K562 (cell line): ENCODE measurements around the gene PPP1R16B. TPM values are rescaled to one million over a fixed set of nuclear protein-coding genes. Genes with fewer than 3 reads are reported as not detected.

Experiments
- ELF2 ChIP-seq: fragments of 250-450 bp; sonication (Bioruptor Pico); IDR thresholded peaks from 2 replicates; pipeline ENCODE4 v1.5.0; 2021; ENCODE audit warnings: mild to moderate bottlenecking
- FOXM1 ChIP-seq, 2 experiments: fragments of 450-650 bp in 1 of 2; sonication (generic) in 1 of 2; formaldehyde crosslinking in 1 of 2; IDR thresholded peaks; 2 replicates each; pipeline versions ENCODE4 v1.6.1 to v1.9.0; 2017 to 2022; ENCODE audit warnings: low read depth in 2 of 2, mild to moderate bottlenecking in 2 of 2, missing genetic modification reagents in 1 of 2, moderate library complexity in 1 of 2
- NR2C1 ChIP-seq, 2 experiments: fragments of 450-650 bp; IDR thresholded peaks; 2 replicates each; pipeline ENCODE4 v1.6.1; 2017; ENCODE audit warnings: mild to moderate bottlenecking in 2 of 2, antibody characterized with exemption in 1 of 2, inconsistent platforms in 1 of 2, missing compliant biosample characterization in 1 of 2, missing genetic modification characterization in 1 of 2
- PML ChIP-seq: IDR thresholded peaks from 2 replicates; pipeline ENCODE4 v1.6.1; 2012; ENCODE audit warnings: low read length, inconsistent platforms
- POLR2AphosphoS2 ChIP-seq: IDR thresholded peaks from 2 replicates; pipeline ENCODE4 v1.6.1; 2012; ENCODE audit warnings: low read length, improper control_type of control experiment
- STAT5A ChIP-seq: IDR thresholded peaks from 2 replicates; pipeline ENCODE4 v1.6.1; 2012; ENCODE audit warnings: low read length, inconsistent platforms, borderline replicate concordance
- TAF1 ChIP-seq: IDR thresholded peaks from 2 replicates; pipeline ENCODE4 v1.6.1; 2011; ENCODE audit warnings: mild to moderate bottlenecking, low read length, moderate library complexity; ENCODE audit not compliant: insufficient read depth, control insufficient read depth, severe bottlenecking; ENCODE audit errors: extremely low read depth
- XRCC3 ChIP-seq: fragments of 450-650 bp; IDR thresholded peaks from 2 replicates; pipeline ENCODE4 v1.6.1; 2017; ENCODE audit warnings: mild to moderate bottlenecking, moderate library complexity
- ZNF165 ChIP-seq: fragments of 250-450 bp; sonication (Bioruptor Pico); IDR thresholded peaks from 2 replicates; pipeline ENCODE4 v1.4.0; 2020; ENCODE audit warnings: borderline replicate concordance
- polyA plus RNA-seq, 8 experiments: library from polyadenylated mRNA; depleted of rRNA in 4 of 8; stranded (reverse) in 5 of 8; unstranded in 3 of 8; fragments of >200 nt; fragmentation: Nextera tagmentation in 2 of 8; fragmentation: Illumina TruSeq in 1 of 8; extraction: Ambion mirVana in 2 of 8; extraction: Trizol in 1 of 8; gene quantifications; 2 replicates each; pipeline versions ENCODE4 v1.2.1 to v1.2.3, GENCODE V29; 2011 to 2014; ENCODE audit warnings: inconsistent platforms in 1 of 8, missing spikeins in 1 of 8
- total RNA-seq, 7 experiments: library from RNA; depleted of rRNA in 6 of 7; stranded (reverse); fragments of >200 nt in 6 of 7; fragmentation: Illumina TruSeq in 2 of 7; extraction: Trizol in 2 of 7; gene quantifications; 2 replicates each; pipeline versions ENCODE4 v1.2.1 to v1.2.3, GENCODE V29; 2011 to 2021; ENCODE audit warnings: low replicate concordance in 1 of 7
- TF ChIP-seq, protein P1 (sequence below): fragments of 250-450 bp; sonication (Bioruptor Pico); IDR thresholded peaks from 2 replicates; pipeline ENCODE4 v1.5.0; 2021
- TF ChIP-seq, protein P2 (sequence below): fragments of 450-650 bp; IDR thresholded peaks from 2 replicates; pipeline ENCODE4 v1.6.1; 2016; ENCODE audit warnings: low read depth
- TF ChIP-seq, protein P3 (sequence below): fragments of 450-650 bp; IDR thresholded peaks from 2 replicates; pipeline ENCODE4 v1.6.1; 2017; ENCODE audit warnings: antibody characterized with exemption
- TF ChIP-seq, protein P4 (sequence below): fragments of 450-650 bp; IDR thresholded peaks from 2 replicates; pipeline ENCODE4 v1.6.1; 2016; ENCODE audit warnings: borderline replicate concordance

PPP1R16B gene
- total and polyA plus RNA-seq, 9 of the 15 experiments (the other 6 are each of a cell fraction or from before 2014, with no cell fraction given), result 1.5 to 11.5 (median 6.8) TPM

DNA sequence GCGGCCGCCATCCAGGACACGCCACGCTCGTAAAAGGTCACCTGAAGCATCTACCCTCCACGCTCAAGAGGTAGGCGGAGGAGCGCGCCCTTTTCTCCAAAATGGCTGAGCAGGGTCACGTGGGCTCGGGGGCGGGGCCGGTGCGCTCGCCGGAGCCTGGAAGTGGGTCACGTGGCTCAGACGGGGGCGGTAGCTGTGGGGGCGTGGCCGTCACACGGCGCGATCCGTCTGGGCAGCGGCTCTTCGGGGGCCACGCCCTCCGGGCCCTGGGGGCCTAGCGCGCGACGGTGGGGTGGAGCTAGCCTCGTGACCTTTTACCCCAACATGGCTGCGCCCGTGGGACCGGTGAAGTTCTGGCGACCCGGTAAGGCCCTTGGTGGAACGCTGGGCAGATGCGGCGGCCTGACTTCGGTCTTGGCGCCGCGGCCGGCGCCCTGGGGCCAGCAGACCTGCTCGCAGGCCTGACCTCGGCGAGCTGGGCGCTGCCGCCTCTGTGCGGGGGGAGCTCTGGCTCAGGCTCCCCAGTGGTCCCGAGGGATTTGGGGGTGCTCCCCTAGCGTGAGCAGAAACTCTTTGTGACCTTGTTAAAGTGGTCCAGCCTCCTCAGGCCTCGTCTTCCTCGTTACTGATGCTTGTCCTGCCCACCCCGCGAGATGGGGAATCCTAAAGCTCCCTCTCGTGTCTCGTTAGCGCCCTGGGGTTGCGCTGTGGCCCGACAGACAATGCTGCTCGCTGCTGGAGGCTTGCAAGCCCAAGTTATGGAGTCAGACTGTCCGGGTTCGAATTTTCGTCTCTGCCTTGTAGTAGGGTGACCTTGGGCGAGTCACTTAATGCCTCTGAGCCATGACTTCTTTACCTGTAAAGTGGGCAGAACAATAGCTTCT, 156.8 kb downstream of the PPP1R16B start, which contains the start of gene DHX35 (continued):
- TF ChIP-seq, protein P1, sequence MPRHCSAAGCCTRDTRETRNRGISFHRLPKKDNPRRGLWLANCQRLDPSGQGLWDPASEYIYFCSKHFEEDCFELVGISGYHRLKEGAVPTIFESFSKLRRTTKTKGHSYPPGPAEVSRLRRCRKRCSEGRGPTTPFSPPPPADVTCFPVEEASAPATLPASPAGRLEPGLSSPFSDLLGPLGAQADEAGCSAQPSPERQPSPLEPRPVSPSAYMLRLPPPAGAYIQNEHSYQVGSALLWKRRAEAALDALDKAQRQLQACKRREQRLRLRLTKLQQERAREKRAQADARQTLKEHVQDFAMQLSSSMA (CRISPR knock-in tag), result peak; percentile 47; the same call in 1 of the 2 replicates
- TF ChIP-seq TAF1 (peak; percentile 75), NR2C1 (IDR thresholded peaks at IDR 0.05) (peak; percentile 97), NR2C1 (tag; IDR thresholded peaks at IDR 0.05) (peak; percentile 98), FOXM1 (IDR thresholded peaks at IDR 0.05; ENCODE audit: low read depth) (no peak), FOXM1 (CRISPR knock-in tag; IDR thresholded peaks at IDR 0.05; ENCODE audit: low read depth) (0 out of 2 replicates have a peak, but pooled peaks have one; percentile 27), ZNF165 (CRISPR knock-in tag) (no peak), POLR2AphosphoS2 (no peak), PML (no peak; the same call in 1 of the 2 replicates), ELF2 (CRISPR knock-in tag) (no peak), XRCC3 (no peak), STAT5A (no peak)
- TF ChIP-seq, protein P2, sequence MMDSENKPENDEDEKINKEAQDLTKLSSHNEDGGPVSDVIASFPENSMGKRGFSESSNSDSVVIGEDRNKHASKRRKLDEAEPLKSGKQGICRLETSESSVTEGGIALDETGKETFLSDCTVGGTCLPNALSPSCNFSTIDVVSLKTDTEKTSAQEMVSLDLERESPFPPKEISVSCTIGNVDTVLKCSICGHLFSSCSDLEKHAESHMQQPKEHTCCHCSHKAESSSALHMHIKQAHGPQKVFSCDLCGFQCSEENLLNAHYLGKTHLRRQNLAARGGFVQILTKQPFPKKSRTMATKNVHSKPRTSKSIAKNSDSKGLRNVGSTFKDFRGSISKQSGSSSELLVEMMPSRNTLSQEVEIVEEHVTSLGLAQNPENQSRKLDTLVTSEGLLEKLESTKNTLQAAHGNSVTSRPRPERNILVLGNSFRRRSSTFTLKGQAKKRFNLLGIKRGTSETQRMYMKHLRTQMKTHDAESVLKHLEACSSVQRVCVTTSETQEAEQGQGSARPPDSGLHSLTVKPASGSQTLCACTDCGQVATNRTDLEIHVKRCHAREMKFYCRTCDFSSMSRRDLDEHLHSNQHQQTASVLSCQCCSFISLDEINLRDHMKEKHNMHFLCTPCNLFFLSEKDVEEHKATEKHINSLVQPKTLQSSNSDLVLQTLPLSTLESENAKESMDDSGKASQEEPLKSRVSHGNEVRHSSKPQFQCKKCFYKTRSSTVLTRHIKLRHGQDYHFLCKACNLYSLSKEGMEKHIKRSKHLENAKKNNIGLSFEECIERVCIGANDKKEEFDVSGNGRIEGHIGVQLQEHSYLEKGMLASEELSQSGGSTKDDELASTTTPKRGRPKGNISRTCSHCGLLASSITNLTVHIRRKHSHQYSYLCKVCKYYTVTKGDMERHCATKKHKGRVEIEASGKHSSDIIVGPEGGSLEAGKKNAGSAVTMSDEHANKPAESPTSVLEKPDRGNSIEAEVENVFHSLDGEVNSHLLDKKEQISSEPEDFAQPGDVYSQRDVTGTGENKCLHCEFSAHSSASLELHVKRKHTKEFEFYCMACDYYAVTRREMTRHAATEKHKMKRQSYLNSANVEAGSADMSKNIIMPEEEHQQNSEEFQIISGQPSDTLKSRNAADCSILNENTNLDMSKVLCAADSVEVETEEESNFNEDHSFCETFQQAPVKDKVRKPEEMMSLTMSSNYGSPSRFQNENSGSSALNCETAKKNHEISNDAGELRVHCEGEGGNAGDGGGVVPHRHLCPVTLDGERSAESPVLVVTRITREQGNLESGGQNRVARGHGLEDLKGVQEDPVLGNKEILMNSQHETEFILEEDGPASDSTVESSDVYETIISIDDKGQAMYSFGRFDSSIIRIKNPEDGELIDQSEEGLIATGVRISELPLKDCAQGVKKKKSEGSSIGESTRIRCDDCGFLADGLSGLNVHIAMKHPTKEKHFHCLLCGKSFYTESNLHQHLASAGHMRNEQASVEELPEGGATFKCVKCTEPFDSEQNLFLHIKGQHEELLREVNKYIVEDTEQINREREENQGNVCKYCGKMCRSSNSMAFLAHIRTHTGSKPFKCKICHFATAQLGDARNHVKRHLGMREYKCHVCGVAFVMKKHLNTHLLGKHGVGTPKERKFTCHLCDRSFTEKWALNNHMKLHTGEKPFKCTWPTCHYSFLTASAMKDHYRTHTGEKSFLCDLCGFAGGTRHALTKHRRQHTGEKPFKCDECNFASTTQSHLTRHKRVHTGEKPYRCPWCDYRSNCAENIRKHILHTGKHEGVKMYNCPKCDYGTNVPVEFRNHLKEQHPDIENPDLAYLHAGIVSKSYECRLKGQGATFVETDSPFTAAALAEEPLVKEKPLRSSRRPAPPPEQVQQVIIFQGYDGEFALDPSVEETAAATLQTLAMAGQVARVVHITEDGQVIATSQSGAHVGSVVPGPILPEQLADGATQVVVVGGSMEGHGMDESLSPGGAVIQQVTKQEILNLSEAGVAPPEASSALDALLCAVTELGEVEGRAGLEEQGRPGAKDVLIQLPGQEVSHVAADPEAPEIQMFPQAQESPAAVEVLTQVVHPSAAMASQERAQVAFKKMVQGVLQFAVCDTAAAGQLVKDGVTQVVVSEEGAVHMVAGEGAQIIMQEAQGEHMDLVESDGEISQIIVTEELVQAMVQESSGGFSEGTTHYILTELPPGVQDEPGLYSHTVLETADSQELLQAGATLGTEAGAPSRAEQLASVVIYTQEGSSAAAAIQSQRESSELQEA, result no peak
- TF ChIP-seq, protein P3, sequence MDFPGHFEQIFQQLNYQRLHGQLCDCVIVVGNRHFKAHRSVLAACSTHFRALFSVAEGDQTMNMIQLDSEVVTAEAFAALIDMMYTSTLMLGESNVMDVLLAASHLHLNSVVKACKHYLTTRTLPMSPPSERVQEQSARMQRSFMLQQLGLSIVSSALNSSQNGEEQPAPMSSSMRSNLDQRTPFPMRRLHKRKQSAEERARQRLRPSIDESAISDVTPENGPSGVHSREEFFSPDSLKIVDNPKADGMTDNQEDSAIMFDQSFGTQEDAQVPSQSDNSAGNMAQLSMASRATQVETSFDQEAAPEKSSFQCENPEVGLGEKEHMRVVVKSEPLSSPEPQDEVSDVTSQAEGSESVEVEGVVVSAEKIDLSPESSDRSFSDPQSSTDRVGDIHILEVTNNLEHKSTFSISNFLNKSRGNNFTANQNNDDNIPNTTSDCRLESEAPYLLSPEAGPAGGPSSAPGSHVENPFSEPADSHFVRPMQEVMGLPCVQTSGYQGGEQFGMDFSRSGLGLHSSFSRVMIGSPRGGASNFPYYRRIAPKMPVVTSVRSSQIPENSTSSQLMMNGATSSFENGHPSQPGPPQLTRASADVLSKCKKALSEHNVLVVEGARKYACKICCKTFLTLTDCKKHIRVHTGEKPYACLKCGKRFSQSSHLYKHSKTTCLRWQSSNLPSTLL, result no peak
- TF ChIP-seq, protein P4, sequence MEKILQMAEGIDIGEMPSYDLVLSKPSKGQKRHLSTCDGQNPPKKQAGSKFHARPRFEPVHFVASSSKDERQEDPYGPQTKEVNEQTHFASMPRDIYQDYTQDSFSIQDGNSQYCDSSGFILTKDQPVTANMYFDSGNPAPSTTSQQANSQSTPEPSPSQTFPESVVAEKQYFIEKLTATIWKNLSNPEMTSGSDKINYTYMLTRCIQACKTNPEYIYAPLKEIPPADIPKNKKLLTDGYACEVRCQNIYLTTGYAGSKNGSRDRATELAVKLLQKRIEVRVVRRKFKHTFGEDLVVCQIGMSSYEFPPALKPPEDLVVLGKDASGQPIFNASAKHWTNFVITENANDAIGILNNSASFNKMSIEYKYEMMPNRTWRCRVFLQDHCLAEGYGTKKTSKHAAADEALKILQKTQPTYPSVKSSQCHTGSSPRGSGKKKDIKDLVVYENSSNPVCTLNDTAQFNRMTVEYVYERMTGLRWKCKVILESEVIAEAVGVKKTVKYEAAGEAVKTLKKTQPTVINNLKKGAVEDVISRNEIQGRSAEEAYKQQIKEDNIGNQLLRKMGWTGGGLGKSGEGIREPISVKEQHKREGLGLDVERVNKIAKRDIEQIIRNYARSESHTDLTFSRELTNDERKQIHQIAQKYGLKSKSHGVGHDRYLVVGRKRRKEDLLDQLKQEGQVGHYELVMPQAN, result peak; percentile 82; the same call in 1 of the 2 replicates
